GM12891 (cell line): Measurements from ENCODE around the gene CCDC112.

Experiments used
- PAX5 ChIP-seq: IDR thresholded peaks from 2 replicates; pipeline ENCODE4 v1.6.1; 2011; ENCODE audit warnings: low read length, moderate library complexity, mild to moderate bottlenecking; ENCODE audit not compliant: insufficient read depth, severe bottlenecking
- POLR2A ChIP-seq: IDR thresholded peaks from 2 replicates; pipeline ENCODE4 v1.6.1; 2011; ENCODE audit warnings: low read depth, low read length, control low read depth
- POLR2AphosphoS5 ChIP-seq: IDR thresholded peaks from 2 replicates; pipeline ENCODE4 v1.6.1; 2011; ENCODE audit warnings: low read depth, low read length, control low read depth

DNA sequence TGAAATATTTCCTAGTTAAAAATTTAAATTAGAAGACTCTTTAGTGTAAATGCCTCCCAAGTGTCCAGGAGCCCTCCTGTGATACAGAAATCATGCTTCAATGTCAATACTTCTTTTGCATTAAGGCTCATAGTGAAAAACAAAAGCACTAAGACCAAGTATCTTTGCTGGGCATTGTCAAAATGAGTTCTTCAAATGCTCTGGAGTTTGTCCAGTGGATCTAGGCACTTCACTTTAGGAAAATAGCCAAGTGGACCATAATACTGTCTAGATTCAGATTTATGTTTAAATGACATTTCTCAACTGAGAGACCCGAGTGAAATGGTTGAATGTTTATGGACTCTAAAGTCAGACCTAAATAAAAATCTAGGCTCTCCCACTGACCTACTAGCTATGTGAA, 21.3 kb upstream of the CCDC112 start:
- TF ChIP-seq POLR2AphosphoS5 (no peak), POLR2A (no peak), PAX5 (no peak)
